ENCODE results near the gene FAM120AOS. TPM values are rescaled to one million over a fixed set of nuclear protein-coding genes. Genes with fewer than 3 reads are reported as not detected.
A peak's percentile ranks its signal among the peaks of the same experiment; 100 is the strongest.

Gene FAM120AOS
- total RNA-seq, 1 donor from 2014 or later, result 31.6 TPM

- intact Hi-C loops (cut with micrococcal nuclease), result loop anchor here (1.0 to 2.0 kb wide), 2 partner anchors 10 to 37 kb away; partner anchors contain the start of gene FAM120AOS
- Mint-ChIP-seq H3K4me3 (peak overlapping the region; percentile 80), H3K9me3 (peaks cover 3% of the 10 kb centered on the region), H3K4me1 (peaks cover 83% of the 10 kb centered on the region), H3K36me3 (ENCODE audit: low read depth) (peaks cover 26% of the 10 kb centered on the region), H3K27ac (peak overlapping the region; percentile 91), H3K27me3 (no peaks in the 10 kb centered on the region)
- no peak for DNase-seq
These were observed 10.4 kb upstream of the FAM120AOS start for GRCh38 chr9:93463638-93464248.

- intact Hi-C loops (cut with micrococcal nuclease), result loop anchor here (2.0 kb wide), 1 partner anchor 39 kb away; no protein-coding TSS in a partner anchor
These were observed 8.4 kb upstream of the FAM120AOS start for GRCh38 chr9:93461821-93462220.

GRCh38 chr9:93461414-93461743, 8.0 kb upstream of the FAM120AOS start:
- Mint-ChIP-seq H3K27me3 (no peaks in the 10 kb centered on the region), H3K27ac (no peak overlapping the region), H3K4me1 (peaks cover 80% of the 10 kb centered on the region), H3K4me3 (no peak overlapping the region), H3K9me3 (peaks cover 3% of the 10 kb centered on the region), H3K36me3 (ENCODE audit: low read depth) (peaks cover 36% of the 10 kb centered on the region)
- intact Hi-C loops (cut with micrococcal nuclease), result no loop called here
- no peak for DNase-seq

More at GRCh38 chr9:93461821-93462220, 8.4 kb upstream of the FAM120AOS start:
- H3K4me3 Mint-ChIP-seq, result no peak overlapping the region
- peaks cover 34% of the 10 kb centered on the region for H3K36me3 Mint-ChIP-seq (ENCODE audit: low read depth)
- no peaks in the 10 kb centered on the region for H3K27me3 Mint-ChIP-seq
- H3K9me3 Mint-ChIP-seq, result peaks cover 3% of the 10 kb centered on the region
- H3K27ac Mint-ChIP-seq, result no peak overlapping the region
- H3K4me1 Mint-ChIP-seq, result peaks cover 80% of the 10 kb centered on the region
- DNase-seq, result no peak

GRCh38 chr9:93460689-93461413, 7.5 kb upstream of the FAM120AOS start:
- intact Hi-C loops (cut with micrococcal nuclease), result no loop called here
- Mint-ChIP-seq H3K4me1 (peaks cover 78% of the 10 kb centered on the region), H3K27me3 (no peaks in the 10 kb centered on the region), H3K36me3 (ENCODE audit: low read depth) (peaks cover 38% of the 10 kb centered on the region), H3K27ac (peak overlapping the region; percentile 54), H3K4me3 (peak overlapping the region; percentile 32), H3K9me3 (peaks cover 3% of the 10 kb centered on the region)
- DNase-seq, result no peak

GRCh38 chr9:93459432-93459847, 6.1 kb upstream of the FAM120AOS start:
- Mint-ChIP-seq H3K9me3 (peaks cover 3% of the 10 kb centered on the region), H3K4me1 (peaks cover 74% of the 10 kb centered on the region), H3K4me3 (no peak overlapping the region), H3K27ac (no peak overlapping the region), H3K36me3 (ENCODE audit: low read depth) (peaks cover 37% of the 10 kb centered on the region), H3K27me3 (no peaks in the 10 kb centered on the region)
- intact Hi-C loops (cut with micrococcal nuclease), result no loop called here
- DNase-seq, result no peak

- Mint-ChIP-seq H3K4me3 (no peak overlapping the region), H3K27ac (no peak overlapping the region), H3K4me1 (peaks cover 72% of the 10 kb centered on the region), H3K9me3 (peaks cover 3% of the 10 kb centered on the region), H3K27me3 (no peaks in the 10 kb centered on the region), H3K36me3 (ENCODE audit: low read depth) (peaks cover 41% of the 10 kb centered on the region)
- intact Hi-C loops (cut with micrococcal nuclease), result no loop called here
- no peak for DNase-seq
These were observed 5.3 kb upstream of the FAM120AOS start for GRCh38 chr9:93458712-93459111.

- DNase-seq, result no peak
- Mint-ChIP-seq H3K4me1 (peaks cover 62% of the 10 kb centered on the region), H3K36me3 (ENCODE audit: low read depth) (peaks cover 51% of the 10 kb centered on the region), H3K4me3 (no peak overlapping the region), H3K9me3 (no peaks in the 10 kb centered on the region), H3K27ac (no peak overlapping the region), H3K27me3 (no peaks in the 10 kb centered on the region)
- intact Hi-C loops (cut with micrococcal nuclease), result no loop called here
These were observed 3.6 kb upstream of the FAM120AOS start for GRCh38 chr9:93457006-93457405.

- H3K9me3 Mint-ChIP-seq, result no peaks in the 10 kb centered on the region
- peak overlapping the region; percentile 6 for H3K4me3 Mint-ChIP-seq
- no peak for DNase-seq
- peaks cover 60% of the 10 kb centered on the region for H3K4me1 Mint-ChIP-seq
- H3K27ac Mint-ChIP-seq, result no peak overlapping the region
- H3K36me3 Mint-ChIP-seq (ENCODE audit: low read depth), result peaks cover 51% of the 10 kb centered on the region
- intact Hi-C loops (cut with micrococcal nuclease), result no loop called here
- no peaks in the 10 kb centered on the region for H3K27me3 Mint-ChIP-seq
These were observed 3.1 kb upstream of the FAM120AOS start for GRCh38 chr9:93456504-93456903.

GRCh38 chr9:93456022-93456421, 2.6 kb upstream of the FAM120AOS start:
- intact Hi-C loops (cut with micrococcal nuclease), result no loop called here

GRCh38 chr9:93452710-93453046, 703 bp downstream of the FAM120AOS start:
- peaks cover 54% of the 10 kb centered on the region for H3K36me3 Mint-ChIP-seq (ENCODE audit: low read depth)
- peak overlapping the region; percentile 94 for H3K27ac Mint-ChIP-seq

More at GRCh38 chr9:93456022-93456421, 2.6 kb upstream of the FAM120AOS start:
- peaks cover 50% of the 10 kb centered on the region for H3K36me3 Mint-ChIP-seq (ENCODE audit: low read depth)
- no peaks in the 10 kb centered on the region for H3K9me3 Mint-ChIP-seq
- H3K27me3 Mint-ChIP-seq, result no peaks in the 10 kb centered on the region
- H3K4me3 Mint-ChIP-seq, result peak overlapping the region; percentile 6
- no peak for DNase-seq
- no peak overlapping the region for H3K27ac Mint-ChIP-seq
- H3K4me1 Mint-ChIP-seq, result peaks cover 58% of the 10 kb centered on the region

GRCh38 chr9:93451849-93452709, 1.3 kb downstream of the FAM120AOS start:
- intact Hi-C loops (cut with micrococcal nuclease), result loop anchor here (1.0 to 5.0 kb wide), 4 partner anchors 49 to 715 kb away; no protein-coding TSS in a partner anchor
- DNase-seq, result peak; percentile 86
- Mint-ChIP-seq H3K4me1 (peaks cover 37% of the 10 kb centered on the region), H3K4me3 (peak overlapping the region; percentile 92), H3K36me3 (ENCODE audit: low read depth) (peaks cover 57% of the 10 kb centered on the region), H3K27ac (peak overlapping the region; percentile 97), H3K9me3 (no peaks in the 10 kb centered on the region), H3K27me3 (no peaks in the 10 kb centered on the region)

More at GRCh38 chr9:93452710-93453046, 703 bp downstream of the FAM120AOS start:
- no peaks in the 10 kb centered on the region for H3K27me3 Mint-ChIP-seq
- peaks cover 38% of the 10 kb centered on the region for H3K4me1 Mint-ChIP-seq
- H3K9me3 Mint-ChIP-seq, result no peaks in the 10 kb centered on the region
- H3K4me3 Mint-ChIP-seq, result peak overlapping the region; percentile 92
- peak; percentile 78 for DNase-seq
- intact Hi-C loops (cut with micrococcal nuclease), result loop anchor here (1.0 to 5.0 kb wide), 6 partner anchors 11 to 715 kb away; partner anchors contain the start of gene NINJ1

GRCh38 chr9:93450945-93451815, 2.2 kb downstream of the FAM120AOS start, which contains the start of gene FAM120A:
Gene FAM120A (plus strand): TSS chr9:93451685. CDS start chr9:93451916, 231 bp downstream.
- Mint-ChIP-seq H3K36me3 (ENCODE audit: low read depth) (peaks cover 59% of the 10 kb centered on the region), H3K4me3 (peak within 1 kb of the TSS; percentile 92), H3K27ac (peak within 1 kb of the TSS; percentile 97), H3K4me1 (peaks cover 31% of the 10 kb centered on the region), H3K9me3 (no peaks in the 10 kb centered on the region), H3K27me3 (no peaks in the 10 kb centered on the region)
- peak; percentile 92 for DNase-seq
- intact Hi-C loops (cut with micrococcal nuclease), result loop anchor here (1.0 to 5.0 kb wide), 4 partner anchors 50 to 716 kb away; no protein-coding TSS in a partner anchor

GRCh38 chr9:93447655-93448054, 5.7 kb downstream of the FAM120AOS start:
- no peaks in the 10 kb centered on the region for H3K27me3 Mint-ChIP-seq
- peaks cover 16% of the 10 kb centered on the region for H3K4me1 Mint-ChIP-seq
- H3K4me3 Mint-ChIP-seq, result no peak overlapping the region
- H3K9me3 Mint-ChIP-seq, result no peaks in the 10 kb centered on the region
- no peak for DNase-seq
- no peak overlapping the region for H3K27ac Mint-ChIP-seq
- H3K36me3 Mint-ChIP-seq (ENCODE audit: low read depth), result peaks cover 47% of the 10 kb centered on the region
- intact Hi-C loops (cut with micrococcal nuclease), result no loop called here
